Non-pigmented ciliary epithelial cell (primary cell): Measurements from ENCODE around the gene CBLC.
"Not testable (repeated sequence)": the region's sequence is repeated elsewhere in the genome, so short reads cannot be mapped to it uniquely, and the experiment has no call there.

Experiments
- DNase-seq: peaks from one replicate; pipeline ENCODE4 v3.0.0-alpha.2; 2010; ENCODE audit warnings: low read depth

CBLC gene

DNA sequence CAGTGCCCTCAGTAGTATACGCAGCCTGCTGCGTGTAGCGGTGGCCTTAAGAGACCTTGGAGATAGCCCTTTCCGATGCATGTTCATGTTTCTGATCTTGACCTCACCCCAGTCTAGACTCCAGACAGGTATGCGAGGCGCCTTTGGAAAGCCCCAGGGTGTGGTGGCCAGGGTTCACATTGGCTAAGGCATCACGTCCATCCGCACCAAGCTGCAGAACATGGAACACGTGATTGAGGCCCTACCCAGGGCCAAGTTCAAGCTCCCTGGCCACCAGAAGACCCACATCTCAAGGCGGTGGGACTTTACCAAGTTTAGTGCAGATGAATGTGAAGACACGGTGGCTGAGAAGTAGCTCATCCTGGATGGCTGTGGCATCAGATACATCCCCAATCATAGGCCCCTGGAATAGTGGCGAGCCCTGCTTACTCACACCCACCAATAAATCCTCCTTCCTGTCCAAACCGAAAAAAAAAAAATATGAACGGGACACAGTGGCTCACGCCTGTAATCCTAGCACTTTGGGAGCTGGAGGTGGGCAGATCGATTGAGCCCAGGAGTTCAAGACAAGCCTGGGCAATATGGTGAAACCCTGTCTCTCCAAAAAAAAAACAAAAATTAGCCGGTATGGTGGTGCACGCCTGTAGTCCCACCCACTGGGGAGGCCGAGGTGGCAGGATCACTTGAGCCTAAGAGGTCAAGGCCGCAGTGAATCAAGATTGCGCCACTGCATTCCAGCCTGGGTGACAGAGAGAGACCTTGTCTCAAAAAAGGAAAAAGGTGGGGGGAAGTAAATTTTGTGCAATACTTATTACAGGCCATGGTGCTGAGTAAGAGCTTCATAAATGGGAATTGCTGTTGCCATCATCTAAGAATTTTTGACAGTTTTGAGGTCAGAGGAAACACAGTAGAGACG, 12.4 kb upstream of the CBLC start:
- DNase-seq = no peak

DNA sequence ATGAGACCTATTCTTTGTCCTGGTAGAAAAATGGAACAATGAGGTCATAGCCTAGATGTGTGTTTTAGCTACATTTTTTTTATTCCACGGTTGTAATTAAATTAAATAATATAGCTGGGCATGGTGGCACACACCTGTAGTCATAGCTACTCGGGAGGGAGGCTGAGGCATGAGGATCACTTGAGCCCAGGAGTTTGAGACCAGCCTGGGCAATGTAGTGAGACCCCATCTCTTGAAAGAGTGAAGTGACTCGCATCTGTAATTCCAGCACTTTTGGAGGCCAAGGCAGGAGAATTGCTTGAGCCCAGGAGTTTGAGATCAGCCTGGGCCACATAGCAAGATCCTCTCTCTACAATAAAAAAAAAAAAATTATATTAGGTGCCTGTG, 11.7 kb upstream of the CBLC start:
- DNase-seq = no peak

DNA sequence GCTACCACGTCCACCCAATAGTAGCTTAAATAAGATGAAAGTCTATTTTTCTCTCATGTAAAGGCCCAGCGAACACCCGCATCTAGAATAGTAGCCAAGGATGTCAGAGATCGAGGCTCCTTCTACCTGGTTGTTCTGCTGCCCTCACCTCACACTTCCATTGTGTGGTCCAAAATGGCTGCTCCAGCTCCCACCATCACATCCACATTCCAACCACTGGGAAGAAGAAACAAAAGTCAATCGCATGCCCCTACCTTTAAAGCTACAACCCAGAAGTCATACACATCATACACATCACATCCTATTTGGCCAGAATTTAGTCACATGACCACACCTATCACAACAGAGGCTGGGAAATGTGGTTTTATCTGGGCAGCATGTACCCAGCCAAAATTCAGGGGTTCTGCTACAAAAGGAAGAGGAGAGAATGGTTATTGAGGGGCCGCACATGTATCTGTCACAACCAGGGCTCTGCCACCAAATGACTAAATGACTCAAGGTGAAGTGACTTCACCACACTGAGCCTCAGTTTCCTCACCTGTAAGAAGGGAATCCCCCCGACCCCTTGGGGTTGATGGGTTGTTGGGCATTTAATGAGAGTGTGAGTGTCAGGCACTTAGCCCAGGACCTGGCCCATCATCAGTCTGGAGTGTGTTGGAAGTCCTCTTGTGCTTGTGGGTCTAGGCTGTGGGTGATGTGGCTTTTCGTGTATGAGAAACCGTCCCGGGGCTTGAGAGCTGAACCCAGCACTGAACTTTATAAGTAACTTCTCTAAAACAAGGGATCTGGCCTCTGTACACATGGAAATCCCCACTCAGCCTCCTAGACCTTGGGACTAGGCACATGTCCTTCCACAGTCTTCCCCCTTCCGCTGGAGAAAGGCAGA, 10.2 kb upstream of the CBLC start:
- no peak for DNase-seq

DNA sequence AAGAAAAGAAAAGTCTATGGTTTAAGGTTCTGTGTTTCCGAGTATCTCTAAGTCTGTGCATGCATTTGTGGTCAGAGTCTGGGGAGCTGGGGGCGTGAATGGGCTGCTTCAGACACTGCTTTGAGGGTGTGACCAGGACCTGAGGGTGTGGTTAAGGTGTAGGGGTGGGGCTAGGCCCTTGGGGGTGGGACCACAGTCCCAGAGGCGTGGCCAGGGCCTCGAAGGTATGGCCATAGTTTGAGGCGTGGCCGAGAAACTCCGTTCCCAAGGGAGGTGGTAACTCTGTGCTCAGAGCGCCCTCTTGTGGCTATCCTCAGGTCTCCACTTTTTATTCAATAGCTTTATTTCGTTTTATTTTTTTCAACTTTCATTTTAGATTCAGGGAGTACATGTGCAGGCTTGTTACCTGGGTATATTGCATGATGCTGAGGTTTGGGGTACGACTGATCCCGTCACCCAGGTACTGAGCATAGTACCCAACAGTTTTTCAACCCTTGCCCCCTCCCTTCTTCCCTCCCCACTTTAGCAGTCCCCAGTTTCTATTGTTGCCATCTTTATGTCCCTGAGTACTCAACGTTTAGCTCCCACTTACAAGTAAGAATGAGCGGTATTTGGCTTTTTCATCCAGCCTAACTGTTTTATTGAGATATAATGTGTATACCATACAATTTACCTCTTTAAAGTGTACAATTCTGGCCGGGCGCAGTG, 7.0 kb upstream of the CBLC start:
- DNase-seq = peak; percentile 81

DNA sequence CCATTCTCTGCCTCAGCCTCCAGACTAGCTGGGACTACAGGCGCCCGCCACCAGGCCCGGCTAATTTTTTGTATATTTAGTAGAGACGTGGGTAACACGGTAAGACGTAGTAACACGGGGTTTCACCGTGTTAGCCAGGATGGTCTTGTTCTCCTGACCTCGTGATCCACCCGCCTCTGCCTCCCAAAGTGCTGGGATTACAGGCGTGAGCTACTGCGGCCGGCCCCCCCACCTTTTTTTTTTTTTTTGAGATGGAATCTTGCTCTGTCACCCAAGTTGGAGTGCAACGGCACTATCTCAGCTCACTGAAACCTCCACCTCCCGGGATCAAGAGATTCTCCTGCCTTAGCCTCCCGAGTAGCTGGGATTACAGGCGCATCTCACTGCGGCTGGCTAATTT, 5.5 kb upstream of the CBLC start:
- not testable (repeated sequence) for DNase-seq

DNA sequence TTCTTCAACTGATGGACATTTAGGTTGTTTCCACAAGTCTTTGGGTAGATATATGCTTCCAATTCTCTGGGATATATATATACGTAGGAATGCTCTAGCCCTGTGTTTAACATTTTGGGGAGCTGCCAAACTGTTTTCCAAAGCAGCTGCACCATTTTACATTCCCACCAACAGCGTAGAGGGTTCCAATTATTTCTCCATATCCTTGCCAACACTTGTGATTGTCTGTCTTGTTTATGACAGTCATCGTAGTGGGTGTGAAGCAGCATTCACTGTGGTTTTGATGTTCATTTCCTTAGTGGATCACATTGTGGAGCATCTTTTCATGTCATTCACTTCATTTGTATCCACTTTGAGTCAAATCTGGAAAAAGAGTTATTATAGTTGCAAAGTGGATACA, 4.7 kb upstream of the CBLC start:
- no peak for DNase-seq

DNA sequence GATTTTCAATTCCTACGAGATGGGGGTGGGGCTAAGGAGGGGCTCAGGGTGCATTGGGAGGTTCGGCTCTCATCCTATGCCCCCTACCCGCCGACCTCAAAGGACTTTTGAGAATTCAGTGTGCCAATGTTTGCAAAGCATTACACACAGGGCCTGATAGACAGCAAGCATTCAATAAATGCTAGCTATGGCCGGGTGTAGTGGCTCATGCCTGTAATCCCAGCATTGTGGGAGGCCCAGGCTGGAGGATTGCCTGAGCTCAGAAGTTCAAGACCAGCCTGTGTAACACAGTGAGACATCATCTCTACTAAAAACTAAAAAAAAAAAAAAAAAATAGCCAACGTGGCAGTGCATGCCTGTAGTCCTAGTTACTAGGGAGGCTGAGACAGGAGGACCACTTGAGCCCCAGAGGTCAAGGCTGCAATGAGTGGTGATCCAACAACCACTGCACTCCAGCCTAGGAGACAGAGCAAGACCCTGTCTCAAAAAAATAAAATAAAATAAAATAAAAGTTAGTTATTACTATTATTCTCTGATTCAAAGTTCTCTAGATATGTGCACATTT, 1.9 kb upstream of the CBLC start:
- no peak for DNase-seq

DNA sequence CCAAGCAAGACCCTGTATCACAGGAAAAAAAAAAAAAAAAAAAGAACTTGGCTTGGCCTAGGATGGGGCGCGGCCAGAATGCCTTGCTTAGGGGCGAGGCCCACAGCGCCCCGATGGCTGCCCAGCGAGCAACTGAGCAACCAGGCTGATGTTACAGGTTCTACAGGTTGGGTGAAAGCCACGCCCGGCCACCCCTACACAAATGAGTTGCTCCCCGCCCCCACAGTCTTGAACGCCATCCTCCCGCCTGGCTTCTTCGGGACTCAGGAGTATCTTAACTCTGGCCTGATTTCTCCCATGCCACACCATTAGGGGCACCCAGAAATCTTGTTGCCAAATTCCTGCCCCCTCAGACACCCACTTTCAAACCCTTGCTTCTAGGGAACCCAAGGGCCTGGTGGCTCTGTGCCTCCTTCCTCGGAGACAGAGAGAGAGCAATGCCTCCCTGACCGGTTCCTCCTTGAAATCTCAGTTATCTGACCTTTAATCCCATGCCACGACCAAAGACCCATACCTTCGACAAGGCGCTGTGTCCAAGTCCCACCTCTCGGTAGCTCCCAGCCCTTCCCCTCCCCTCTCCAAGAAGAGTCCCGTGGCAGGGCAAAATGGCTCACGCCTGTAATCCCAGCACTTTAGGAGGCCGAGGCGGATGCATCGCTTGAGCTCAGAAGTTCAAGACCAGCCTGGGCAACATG, 1.1 kb upstream of the CBLC start:
- DNase-seq = no peak

DNA sequence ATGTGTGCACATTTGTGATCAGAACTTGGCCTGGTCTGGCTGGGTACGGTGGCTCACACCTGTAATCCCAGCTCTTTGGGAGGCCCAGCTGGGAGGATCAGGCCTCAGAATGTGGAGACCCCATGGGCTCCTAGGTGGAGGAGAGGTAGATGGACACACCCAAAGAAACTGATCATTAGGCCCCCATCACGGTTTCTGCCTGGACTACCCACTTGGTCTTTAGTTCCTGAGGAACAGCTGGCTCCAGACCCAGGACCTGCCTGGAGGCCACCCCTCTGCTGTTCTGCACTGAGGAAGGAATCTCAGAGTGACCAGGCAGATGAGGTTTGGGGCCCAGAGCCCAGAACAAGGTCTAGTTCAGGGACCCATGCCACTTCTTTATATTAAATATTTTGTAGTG, 1.5 kb downstream of the CBLC start:
- DNase-seq = no peak

DNA sequence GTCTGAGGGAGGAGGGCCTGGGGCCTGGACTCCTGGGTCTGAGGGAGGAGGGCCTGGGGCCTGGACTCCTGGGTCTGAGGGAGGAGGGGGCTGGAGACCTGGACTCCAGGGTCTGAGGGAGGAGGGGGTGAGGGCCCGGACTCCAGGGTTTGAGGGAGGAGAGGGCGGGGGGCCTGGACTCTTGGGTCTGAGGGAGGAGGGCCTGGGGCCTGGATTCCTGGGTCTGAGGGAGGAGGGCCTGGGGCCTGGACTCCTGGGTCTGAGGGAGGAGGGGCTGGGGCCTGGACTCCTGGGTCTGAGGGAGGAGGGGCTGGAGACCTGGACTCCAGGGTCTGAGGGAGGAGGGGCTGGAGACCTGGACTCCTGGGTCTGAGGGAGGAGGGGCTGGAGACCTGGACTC, 4.0 kb downstream of the CBLC start:
- not testable (repeated sequence) for DNase-seq

DNA sequence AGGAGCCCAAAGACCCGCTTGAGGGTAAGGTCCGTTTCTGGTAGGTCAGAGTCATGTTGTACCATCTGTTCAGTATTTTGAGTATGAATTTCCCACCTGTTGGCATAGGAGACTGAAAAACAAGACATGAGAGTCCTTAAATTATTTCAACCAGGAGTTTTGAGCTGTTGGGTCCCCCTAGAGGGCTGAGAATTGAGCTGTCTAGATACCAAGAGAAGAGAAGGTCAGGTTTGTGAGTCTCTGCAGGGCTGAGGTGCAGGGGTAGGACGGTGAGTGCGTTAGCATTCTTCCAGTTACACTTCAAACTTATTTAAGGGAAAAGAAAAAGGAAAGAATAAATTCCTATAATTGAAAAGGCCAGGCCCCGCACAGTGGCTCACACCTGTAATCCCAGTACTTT, 5.0 kb downstream of the CBLC start:
- DNase-seq = no peak

DNA sequence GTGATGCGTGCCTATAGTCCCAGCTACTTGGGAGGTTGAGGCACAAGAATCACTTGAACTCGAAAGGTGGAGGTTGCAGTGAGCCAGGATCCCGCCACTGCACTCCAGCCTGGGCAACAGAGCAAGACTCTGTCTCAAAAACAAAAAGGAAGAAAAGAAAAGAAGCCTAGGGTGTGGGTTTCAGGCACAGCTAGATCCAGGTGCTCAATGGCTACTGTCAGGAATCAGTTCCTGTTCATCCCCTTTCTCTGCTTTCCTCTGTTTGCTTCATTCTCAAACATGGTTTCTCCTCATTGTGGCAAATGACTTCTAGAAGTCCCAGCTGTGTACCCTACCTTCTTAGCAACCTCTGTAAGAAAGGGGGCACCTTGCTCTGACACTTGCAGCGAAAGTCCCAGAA, 5.9 kb downstream of the CBLC start:
- DNase-seq = no peak

DNA sequence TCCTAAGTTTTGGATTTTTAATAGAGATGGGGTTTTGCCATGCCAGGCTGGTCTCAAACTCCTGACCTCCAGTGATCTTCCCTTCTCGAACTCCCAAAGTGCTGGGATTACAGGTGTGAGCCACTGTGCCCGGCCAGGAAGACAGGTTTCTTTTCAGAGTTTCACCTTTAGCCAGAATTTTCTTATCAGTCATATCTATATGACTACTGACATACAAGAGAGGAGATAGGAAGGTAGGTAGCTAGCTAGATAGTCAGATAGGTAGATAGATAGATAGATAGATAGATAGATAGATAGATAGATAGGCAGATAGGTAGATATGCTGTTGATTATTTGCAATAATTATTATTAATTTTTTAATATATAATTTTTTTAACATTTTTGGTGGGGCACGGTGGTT, 7.6 kb downstream of the CBLC start:
- no peak for DNase-seq

DNA sequence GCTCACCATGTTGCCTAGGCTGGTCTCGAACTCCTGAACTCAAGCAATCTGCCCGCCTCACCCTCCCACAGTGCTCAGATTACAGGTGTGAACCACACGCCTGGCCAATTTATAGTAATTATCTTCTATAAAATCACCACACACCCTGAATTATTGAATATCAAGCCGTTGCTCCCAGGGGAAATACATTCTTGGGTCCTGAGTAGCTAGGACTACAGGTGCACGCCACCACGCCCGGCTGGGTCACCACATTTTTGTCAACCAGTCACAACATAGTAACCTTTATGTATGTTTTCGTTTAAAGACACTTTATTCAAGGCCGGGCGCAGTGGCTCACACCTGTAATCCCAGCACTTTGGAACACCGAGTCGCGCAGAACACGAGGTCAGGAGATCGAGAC, 8.3 kb downstream of the CBLC start:
- no peak for DNase-seq

DNA sequence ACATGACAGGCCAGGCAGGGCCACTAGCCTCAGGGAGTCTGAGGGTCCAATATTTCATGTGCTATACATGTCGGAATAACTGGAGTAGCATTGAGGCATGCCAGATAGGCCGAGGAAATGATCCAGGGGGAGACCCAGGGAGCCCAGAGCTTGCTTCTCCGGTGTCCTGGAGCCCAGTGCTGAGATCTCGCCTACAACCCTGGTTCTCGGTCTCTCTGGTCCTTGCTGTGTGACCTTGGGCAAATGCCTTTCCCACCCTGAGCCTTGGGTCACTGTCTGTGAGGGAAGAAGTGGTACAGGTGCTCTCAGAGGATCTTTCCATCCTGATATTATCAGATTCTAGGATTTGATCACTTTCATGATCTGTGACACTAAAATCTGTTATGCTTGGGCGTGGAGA, 11.3 kb downstream of the CBLC start:
- no peak for DNase-seq

DNA sequence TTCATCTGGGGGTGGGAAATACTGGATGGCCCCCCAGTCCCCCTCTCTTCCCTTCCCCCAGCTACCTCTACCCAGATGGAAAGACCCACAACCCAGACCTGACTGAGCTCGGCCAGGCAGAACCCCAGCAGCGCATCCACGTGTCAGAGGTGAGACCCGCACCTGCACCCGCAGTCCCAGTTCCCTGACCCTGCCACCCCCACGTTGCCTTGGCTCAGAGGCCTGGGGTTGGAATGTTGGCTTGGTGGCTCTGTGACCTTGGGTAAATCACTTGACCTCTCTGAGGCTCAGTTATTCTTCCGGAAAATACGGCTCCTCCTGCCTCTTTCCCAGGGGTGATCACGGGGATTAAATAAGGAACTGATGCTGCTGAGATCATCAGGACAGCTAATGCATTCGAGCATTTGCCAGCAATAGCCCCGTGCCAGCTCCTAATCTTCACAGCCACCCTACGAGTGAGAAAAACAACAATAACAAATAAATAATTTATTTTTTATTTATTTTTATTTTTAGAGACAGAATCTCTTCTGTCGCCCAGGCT, 12.3 kb downstream of the CBLC start:
- no peak for DNase-seq

DNA sequence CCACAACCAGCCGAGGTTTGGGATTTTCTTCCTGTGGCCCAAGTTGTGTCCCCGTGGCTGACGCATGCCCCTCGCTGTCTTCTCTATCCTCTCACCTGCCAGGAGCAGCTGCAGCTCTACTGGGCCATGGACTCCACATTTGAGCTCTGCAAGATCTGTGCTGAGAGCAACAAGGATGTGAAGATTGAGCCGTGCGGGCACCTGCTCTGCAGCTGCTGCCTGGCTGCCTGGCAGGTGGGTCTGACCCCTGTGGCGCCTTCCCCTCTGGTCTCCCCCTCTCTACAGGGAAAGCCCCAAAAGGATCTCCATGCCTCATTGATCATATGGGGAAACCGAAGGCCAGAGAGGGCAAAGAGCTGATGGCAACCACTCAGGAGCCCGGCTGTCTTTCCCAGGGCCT, 14.6 kb downstream of the CBLC start:
- no peak for DNase-seq

DNA sequence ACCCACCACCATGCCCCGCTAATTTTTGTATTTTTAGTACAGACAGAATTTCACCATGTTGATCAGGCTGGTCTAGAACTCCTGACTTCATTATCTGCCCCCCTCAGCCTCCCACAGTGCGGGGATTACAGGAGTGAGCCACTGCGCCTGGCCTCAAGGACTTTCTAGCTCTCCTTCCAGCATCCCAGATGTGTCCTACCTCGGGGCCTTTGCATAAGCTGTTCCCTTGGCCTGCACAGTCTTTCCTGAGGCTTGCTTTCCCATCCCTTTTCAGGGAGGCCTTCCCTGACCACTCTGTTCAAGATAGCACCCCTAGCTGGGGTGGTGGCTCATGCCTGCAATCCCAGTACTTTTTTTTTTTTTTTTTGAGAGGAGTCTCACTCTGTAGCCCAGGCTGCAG, 16.9 kb downstream of the CBLC start:
- DNase-seq = no peak

DNA sequence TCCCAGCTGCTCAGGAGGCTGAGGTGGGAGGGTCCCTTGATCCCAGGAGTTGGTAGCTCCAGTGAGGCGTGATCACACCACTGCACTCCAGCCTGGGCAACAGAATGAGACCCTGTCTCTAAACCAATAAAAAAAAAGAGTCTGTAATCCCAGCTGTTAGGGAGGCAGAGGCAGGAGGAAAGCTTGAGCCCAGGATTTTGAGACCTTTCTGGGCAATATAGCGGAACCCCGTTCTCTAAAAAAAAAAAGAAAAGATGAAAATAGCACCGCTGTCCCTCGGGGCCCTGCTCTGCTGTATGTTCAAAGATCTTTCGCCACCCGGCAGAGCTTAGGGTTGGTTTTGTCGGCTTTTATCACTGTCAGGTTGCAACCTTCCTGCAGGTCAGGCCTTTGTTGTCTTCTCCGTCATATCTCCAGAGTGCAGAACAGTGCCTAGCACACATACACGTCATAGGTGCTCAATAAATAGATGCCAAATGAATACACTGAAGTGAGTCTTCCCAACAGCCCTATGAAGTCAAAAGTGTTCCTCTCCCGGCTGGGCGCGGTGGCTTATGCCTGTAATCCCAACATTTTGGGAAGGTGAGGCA, 17.8 kb downstream of the CBLC start:
- no peak for DNase-seq

DNA sequence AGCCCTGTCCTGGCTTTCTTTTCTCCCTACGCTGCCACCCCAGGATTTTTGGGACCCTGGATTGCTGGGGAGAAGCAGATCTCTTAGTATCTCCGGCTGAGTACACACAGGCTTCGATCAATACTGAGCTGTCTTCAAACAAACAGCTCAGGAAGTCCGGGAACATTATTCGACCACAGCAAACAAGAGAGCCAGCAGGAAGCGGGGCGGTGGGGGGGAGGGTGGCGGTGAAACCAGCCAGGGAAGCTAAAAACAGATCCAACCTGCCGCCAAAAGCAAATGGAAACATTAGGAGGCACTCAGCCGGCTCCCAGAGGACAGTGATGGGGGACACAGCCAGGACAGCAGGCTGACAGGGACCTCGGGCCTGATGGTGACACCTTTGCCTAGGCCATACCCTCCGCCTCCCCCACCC, 19.0 kb downstream of the CBLC start:
- DNase-seq = no peak
